ENCODE data around the gene EIF4A2. TPM values are rescaled to one million over a fixed set of nuclear protein-coding genes. Genes with fewer than 3 reads are reported as not detected.
"Not testable (repeated sequence)": the region's sequence is repeated elsewhere in the genome, so short reads cannot be mapped to it uniquely, and the experiment has no call there.

EIF4A2 gene
- total RNA-seq, 6 donors from 2014 or later, result 215 to 409 (median 290) TPM

DNA sequence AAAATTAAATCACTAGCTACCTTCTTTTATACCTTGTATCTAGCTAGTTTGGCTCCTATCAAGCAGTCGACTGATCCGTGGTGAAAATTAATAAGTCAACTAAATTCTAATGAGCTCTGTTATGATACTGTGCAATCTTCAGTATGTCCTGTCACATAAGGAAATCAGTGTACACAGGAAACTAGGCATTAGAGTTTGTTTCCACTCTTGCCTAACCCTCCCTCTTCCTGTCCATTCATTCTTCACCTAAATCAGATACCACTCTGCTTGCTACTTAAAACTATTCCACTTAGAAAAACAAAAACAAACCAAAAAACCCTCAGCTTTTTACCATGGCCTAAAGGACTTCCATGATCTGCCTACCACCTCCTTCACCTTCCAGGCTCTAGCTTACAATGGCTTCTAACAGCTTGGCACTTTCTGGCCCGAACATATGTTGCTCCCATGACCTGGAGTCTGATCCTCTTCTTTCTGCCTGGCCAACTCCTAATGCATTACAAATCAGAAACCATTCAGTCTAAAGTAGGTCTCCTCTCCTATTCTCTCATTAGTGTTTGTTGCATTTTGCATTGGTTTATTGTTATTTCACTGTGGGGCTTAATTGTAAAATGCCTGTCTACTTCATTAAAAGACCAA lies 15.0 kb downstream of the EIF4A2 start:
- ATAC-seq (ENCODE audit: low FRiP score in 2 of 2) (no peak), DNase-seq (no peak)
- WGBS, 2 donors, result 78 to 84% methylated on average over 3 of the region's 3 CpGs
- H3K27me3 ChIP-seq, result no peaks in the 10 kb centered on the region
- H3K27ac ChIP-seq, result no peak overlapping the region
- H3K36me3 ChIP-seq, result peaks cover 0 to 42% (median 5%) of the 10 kb centered on the region in 4 donors
- peaks cover 0 to 7% (median 0%) of the 10 kb centered on the region in 4 donors for H3K4me1 ChIP-seq
- no peak overlapping the region for H3K4me3 ChIP-seq
- H3K9me3 ChIP-seq, result no peaks in the 10 kb centered on the region
- TF ChIP-seq, protein P1, sequence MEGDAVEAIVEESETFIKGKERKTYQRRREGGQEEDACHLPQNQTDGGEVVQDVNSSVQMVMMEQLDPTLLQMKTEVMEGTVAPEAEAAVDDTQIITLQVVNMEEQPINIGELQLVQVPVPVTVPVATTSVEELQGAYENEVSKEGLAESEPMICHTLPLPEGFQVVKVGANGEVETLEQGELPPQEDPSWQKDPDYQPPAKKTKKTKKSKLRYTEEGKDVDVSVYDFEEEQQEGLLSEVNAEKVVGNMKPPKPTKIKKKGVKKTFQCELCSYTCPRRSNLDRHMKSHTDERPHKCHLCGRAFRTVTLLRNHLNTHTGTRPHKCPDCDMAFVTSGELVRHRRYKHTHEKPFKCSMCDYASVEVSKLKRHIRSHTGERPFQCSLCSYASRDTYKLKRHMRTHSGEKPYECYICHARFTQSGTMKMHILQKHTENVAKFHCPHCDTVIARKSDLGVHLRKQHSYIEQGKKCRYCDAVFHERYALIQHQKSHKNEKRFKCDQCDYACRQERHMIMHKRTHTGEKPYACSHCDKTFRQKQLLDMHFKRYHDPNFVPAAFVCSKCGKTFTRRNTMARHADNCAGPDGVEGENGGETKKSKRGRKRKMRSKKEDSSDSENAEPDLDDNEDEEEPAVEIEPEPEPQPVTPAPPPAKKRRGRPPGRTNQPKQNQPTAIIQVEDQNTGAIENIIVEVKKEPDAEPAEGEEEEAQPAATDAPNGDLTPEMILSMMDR (IDR thresholded peaks at IDR 0.05), result no peak
- no peak for TF ChIP-seq POLR2AphosphoS5 (IDR thresholded peaks at IDR 0.05)
- TF ChIP-seq EP300 (IDR thresholded peaks at IDR 0.05), result no peak
- no peak for TF ChIP-seq POLR2A (IDR thresholded peaks at IDR 0.05)

DNA sequence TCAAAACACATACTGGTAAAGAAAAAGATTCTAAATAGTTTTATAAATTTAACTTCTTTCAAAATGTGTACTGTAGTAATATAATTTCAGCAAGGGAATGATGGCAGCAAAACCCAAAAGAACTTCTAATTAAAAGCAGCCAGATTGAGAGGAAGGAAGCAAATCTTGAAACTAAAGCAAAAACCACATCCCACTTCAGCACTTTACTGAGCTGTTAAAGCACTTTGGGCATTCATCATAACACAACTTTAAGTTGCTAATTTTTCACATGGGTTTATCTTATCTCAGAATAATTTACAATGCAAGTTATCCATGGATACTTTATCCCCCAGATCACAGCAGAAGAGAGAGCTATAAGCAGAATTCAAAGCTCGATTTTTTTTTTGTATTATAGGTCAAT lies 16.9 kb downstream of the EIF4A2 start:
- H3K36me3 ChIP-seq, result peaks cover 0 to 40% (median 5%) of the 10 kb centered on the region in 4 donors
- H3K4me1 ChIP-seq, result peaks cover 1 to 10% (median 5%) of the 10 kb centered on the region in 4 donors
- ATAC-seq (ENCODE audit: low FRiP score in 2 of 2), result no peak
- no peak overlapping the region for H3K27ac ChIP-seq
- no peak for TF ChIP-seq POLR2AphosphoS5 (IDR thresholded peaks at IDR 0.05)
- no peak for TF ChIP-seq POLR2A (IDR thresholded peaks at IDR 0.05)
- no peak for TF ChIP-seq EP300 (IDR thresholded peaks at IDR 0.05)
- TF ChIP-seq, protein P1 (IDR thresholded peaks at IDR 0.05), result no peak
- H3K9me3 ChIP-seq, result no peaks in the 10 kb centered on the region
- H3K27me3 ChIP-seq, result no peaks in the 10 kb centered on the region
- 93% methylated on average over 1 of the region's 1 CpG for WGBS, 2 donors
- no peak overlapping the region for H3K4me3 ChIP-seq
- DNase-seq, result no peak

- Histone ChIP-seq H3K36me3 (peaks cover 0 to 30% (median 2%) of the 10 kb centered on the region in 4 donors), H3K9me3 (no peaks in the 10 kb centered on the region), H3K4me1 (peaks cover 9 to 23% (median 16%) of the 10 kb centered on the region in 4 donors), H3K4me3 (no peak overlapping the region), H3K27ac (no peak overlapping the region), H3K27me3 (no peaks in the 10 kb centered on the region)
- no peak for ATAC-seq (ENCODE audit: low FRiP score in 2 of 2)
- TF ChIP-seq POLR2AphosphoS5 (IDR thresholded peaks at IDR 0.05) (no peak), POLR2A (IDR thresholded peaks at IDR 0.05) (no peak), EP300 (IDR thresholded peaks at IDR 0.05) (no peak)
- TF ChIP-seq, protein P1 (IDR thresholded peaks at IDR 0.05), result no peak
- 74 to 89% methylated on average over 3 of the region's 3 CpGs for WGBS, 2 donors
- no peak for DNase-seq
These were observed 19.3 kb downstream of the EIF4A2 start for GRCh38 chr3:186802701-186803100.

GRCh38 chr3:186803447-186803846 lies 20.1 kb downstream of the EIF4A2 start:
- ATAC-seq (ENCODE audit: low FRiP score in 2 of 2); H3K9me3 ChIP-seq; H3K27me3 ChIP-seq; DNase-seq; H3K4me3 ChIP-seq; H3K27ac ChIP-seq: not testable (repeated sequence)
- H3K4me1 ChIP-seq, result peaks cover 9 to 19% (median 16%) of the 10 kb centered on the region in 4 donors
- WGBS, 2 donors, result 90 to 94% methylated on average over 4 of the region's 4 CpGs
- H3K36me3 ChIP-seq, result peaks cover 0 to 29% (median 2%) of the 10 kb centered on the region in 4 donors

DNA sequence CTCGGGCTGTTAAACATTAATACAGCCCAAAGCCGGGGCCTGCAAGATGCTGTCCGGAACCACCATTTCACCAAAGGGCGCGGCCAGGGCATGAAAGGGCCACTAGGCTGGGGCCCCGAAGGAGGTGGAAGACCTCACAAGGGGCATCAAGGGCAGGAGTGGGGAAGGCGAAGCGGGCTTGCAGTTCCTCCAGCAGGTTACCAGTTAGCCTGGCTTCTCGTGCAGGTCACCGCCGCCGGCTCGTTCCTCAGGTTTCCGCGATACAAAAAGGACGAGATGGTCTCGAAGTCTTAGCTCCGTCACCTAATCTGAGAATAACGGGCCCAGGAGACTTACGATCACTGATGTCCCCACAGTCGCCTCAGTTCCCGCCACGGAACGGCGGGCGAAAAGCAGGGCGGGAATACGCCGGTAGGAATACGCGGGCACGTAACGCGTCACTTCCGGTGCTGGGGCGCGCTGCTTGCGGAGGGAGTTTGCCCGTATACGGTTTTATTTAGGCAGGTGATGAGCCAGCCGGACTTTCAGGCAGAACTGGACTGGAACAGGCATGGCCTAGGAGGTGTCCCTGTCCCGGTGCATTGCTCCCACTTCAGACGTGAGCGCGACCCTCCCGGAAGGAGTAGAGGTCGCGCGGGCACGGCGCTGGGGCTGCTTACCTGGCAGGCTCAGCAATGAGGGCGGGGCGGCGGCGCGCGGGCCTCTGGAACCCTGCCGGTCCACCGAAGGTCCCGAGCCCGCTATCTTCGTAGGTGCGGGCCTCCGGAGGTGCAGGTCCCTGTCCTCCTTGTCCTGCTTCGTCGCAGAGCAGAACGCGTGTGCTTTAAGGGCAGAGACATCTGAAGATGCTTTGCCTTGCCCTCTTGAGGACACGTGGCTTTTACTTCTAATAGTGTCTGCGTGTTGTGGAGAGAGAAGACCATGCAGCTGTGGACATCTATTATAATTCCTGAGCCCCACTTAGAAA lies 23.0 kb downstream of the EIF4A2 start, which contains the start of gene RFC4:
Gene RFC4 (minus strand): TSS at position 394 of the 967 bp plus-strand sequence. CDS start 1,769 bp downstream, outside the sequence.
- Histone ChIP-seq H3K4me1 (peaks cover 9 to 18% (median 15%) of the 10 kb centered on the region in 4 donors), H3K36me3 (peaks cover 0 to 14% (median 2%) of the 10 kb centered on the region in 4 donors), H3K4me3 (peak within 1 kb of the TSS; percentile 31 to 85 (median 76)), H3K27me3 (no peaks in the 10 kb centered on the region), H3K9me3 (no peaks in the 10 kb centered on the region), H3K27ac (peak within 1 kb of the TSS; percentile 83 to 91 (median 85))
- TF ChIP-seq, protein P1 (IDR thresholded peaks at IDR 0.05), result no peak
- TF ChIP-seq POLR2A (IDR thresholded peaks at IDR 0.05), result peak in 3 of 4 donors; percentile 9 to 72 (median 53)
- TF ChIP-seq POLR2AphosphoS5 (IDR thresholded peaks at IDR 0.05), result peak; percentile 76 to 84
- 1 to 3% methylated on average over 8 to 48 of the region's 70 CpGs for WGBS, 2 donors
- ATAC-seq (ENCODE audit: low FRiP score in 2 of 2), result peak; percentile 93 to 97
- peak; percentile 88 to 96 for DNase-seq
